Fibroblast of skin of right biceps (primary cell): ENCODE results near the gene FAM83G.

Experiments used
- DNase-seq: peaks from one replicate; pipeline ENCODE4 v3.0.0-alpha.2; 2013

The FAM83G gene

GRCh38 chr17:18986541-18987229, 17.9 kb downstream of the FAM83G start:
- no peak for DNase-seq

- no peak for DNase-seq
Measured at GRCh38 chr17:18985475-18985874, 19.1 kb downstream of the FAM83G start.

GRCh38 chr17:18984273-18985114, 20.1 kb downstream of the FAM83G start:
- DNase-seq, result no peak

- DNase-seq, result peak; percentile 81
Measured at GRCh38 chr17:18981642-18982424, 22.7 kb downstream of the FAM83G start.

GRCh38 chr17:18981335-18981641, 23.3 kb downstream of the FAM83G start:
- no peak for DNase-seq

- DNase-seq, result peak; percentile 74
Measured at GRCh38 chr17:18980682-18981334, 23.8 kb downstream of the FAM83G start.

- no peak for DNase-seq
Measured at GRCh38 chr17:18978655-18979054, 25.9 kb downstream of the FAM83G start.

GRCh38 chr17:18978050-18978449, 26.5 kb downstream of the FAM83G start:
- DNase-seq, result no peak

GRCh38 chr17:18977646-18978045, 26.9 kb downstream of the FAM83G start:
- no peak for DNase-seq

GRCh38 chr17:18977021-18977420, 27.5 kb downstream of the FAM83G start:
- DNase-seq, result no peak

- no peak for DNase-seq
Measured at GRCh38 chr17:18976201-18976600, 28.4 kb downstream of the FAM83G start.

GRCh38 chr17:18975597-18975996, 29.0 kb downstream of the FAM83G start:
- no peak for DNase-seq

- no peak for DNase-seq
Measured at GRCh38 chr17:18974407-18975149, 30.0 kb downstream of the FAM83G start.

GRCh38 chr17:18971801-18972200, 32.8 kb downstream of the FAM83G start:
- no peak for DNase-seq

GRCh38 chr17:18970582-18971480, 33.7 kb downstream of the FAM83G start:
- DNase-seq, result no peak

- no peak for DNase-seq
Measured at GRCh38 chr17:18968945-18969887, 35.3 kb downstream of the FAM83G start.

GRCh38 chr17:18968345-18968744, 36.2 kb downstream of the FAM83G start:
- no peak for DNase-seq

GRCh38 chr17:18967916-18968315, 36.6 kb downstream of the FAM83G start:
- DNase-seq, result no peak

- peak; percentile 18 for DNase-seq
Measured at GRCh38 chr17:18966831-18967624, 37.5 kb downstream of the FAM83G start.
